Neural cell (in vitro differentiated cells): Measurements from ENCODE around the gene LPGAT1. TPM values are rescaled to one million over a fixed set of nuclear protein-coding genes. Genes with fewer than 3 reads are reported as not detected.

ENCODE experiments used
- H2AFZ ChIP-seq: fragments of 200-600, 300-800 bp; sonication (generic), shearing (Covaris generic); 2 replicates; pipeline ENCODE4 v1.6.0; 2014; ENCODE audit warnings: low read depth, mild to moderate bottlenecking, antibody characterized with exemption, low read length, moderate library complexity
- H3F3A ChIP-seq: fragments of 200-600 bp; shearing (Covaris generic); 2 replicates; pipeline ENCODE4 v1.6.1; 2016; ENCODE audit warnings: mild to moderate bottlenecking, moderate library complexity, mixed read lengths, antibody characterized with exemption, low read length; ENCODE audit not compliant: insufficient read depth, poor library complexity, severe bottlenecking
- H3K27ac ChIP-seq: fragments of 200-600, 300-800 bp; sonication (generic), shearing (Covaris generic); 2 replicates; pipeline ENCODE4 v1.5.1; 2014; ENCODE audit warnings: mild to moderate bottlenecking, low read length, moderate library complexity
- H3K27me3 ChIP-seq: fragments of 300-800, 200-600 bp; sonication (generic), shearing (Covaris generic); 2 replicates; pipeline ENCODE4 v1.6.0; 2014; ENCODE audit warnings: mild to moderate bottlenecking, low read depth, low read length, moderate library complexity; ENCODE audit not compliant: insufficient read depth
- H3K36me3 ChIP-seq: fragments of 300-800, 200-600 bp; sonication (generic), shearing (Covaris generic); 2 replicates; pipeline ENCODE4 v1.5.1; 2014; ENCODE audit warnings: mild to moderate bottlenecking, antibody characterized with exemption, low read length, moderate library complexity; ENCODE audit not compliant: insufficient read depth
- H3K4me2 ChIP-seq: fragments of 300-800, 200-600 bp; sonication (generic), shearing (Covaris generic); 2 replicates; pipeline ENCODE4 v1.6.0; 2014; ENCODE audit warnings: mild to moderate bottlenecking, low read length
- H3K4me3 ChIP-seq: fragments of 300-800, 200-600 bp; sonication (generic), shearing (Covaris generic); 2 replicates; pipeline ENCODE4 v1.5.1; 2014; ENCODE audit warnings: mild to moderate bottlenecking, low read length, moderate library complexity
- H3K79me2 ChIP-seq: fragments of 200-600 bp; shearing (Covaris generic); replicated peaks from 2 replicates; pipeline ENCODE4 v1.6.0; 2014; ENCODE audit warnings: mild to moderate bottlenecking, low read length, moderate library complexity; ENCODE audit not compliant: insufficient read depth
- H3K9ac ChIP-seq: fragments of 300-800, 200-600 bp; sonication (generic), shearing (Covaris generic); 2 replicates; pipeline ENCODE4 v1.6.1; 2016; ENCODE audit warnings: mild to moderate bottlenecking, low read length, mixed read lengths
- H3K9me2 ChIP-seq: fragments of 200-600 bp; shearing (Covaris generic); 2 replicates; pipeline ENCODE4 v1.6.1; 2016; ENCODE audit warnings: mild to moderate bottlenecking, low read length, mixed read lengths; ENCODE audit not compliant: insufficient read depth
- H3K9me3 ChIP-seq: fragments of 200-600, 300-800 bp; sonication (generic), shearing (Covaris generic); 2 replicates; pipeline ENCODE4 v1.6.1; 2016; ENCODE audit warnings: mild to moderate bottlenecking, mixed run types, low read length, moderate library complexity, mixed read lengths
- H4K20me1 ChIP-seq: fragments of 200-600 bp; shearing (Covaris generic); 2 replicates; pipeline ENCODE4 v1.6.1; 2016; ENCODE audit warnings: mild to moderate bottlenecking, mixed run types; ENCODE audit not compliant: insufficient read depth
- CTCF ChIP-seq: fragments of 450-650 bp; IDR thresholded peaks from 2 replicates; pipeline ENCODE4 v1.5.1; 2014; ENCODE audit warnings: antibody characterized with exemption, mild to moderate bottlenecking, moderate library complexity; ENCODE audit not compliant: poor library complexity, severe bottlenecking
- EP300 ChIP-seq: fragments of 450-650 bp; conservative IDR thresholded peaks from 2 replicates; pipeline ENCODE4 v1.6.1; 2014; ENCODE audit warnings: antibody characterized with exemption, mild to moderate bottlenecking, moderate library complexity; ENCODE audit not compliant: poor library complexity, severe bottlenecking
- EZH2 ChIP-seq: fragments of 200-600, 300-800 bp; shearing (Covaris generic), sonication (generic); IDR thresholded peaks from 2 replicates; pipeline ENCODE4 v1.6.1; 2014; ENCODE audit warnings: antibody characterized with exemption, low read length, borderline replicate concordance, mild to moderate bottlenecking; ENCODE audit not compliant: insufficient read depth, poor library complexity, severe bottlenecking
- MXI1 ChIP-seq: fragments of 450-650 bp; conservative IDR thresholded peaks from 2 replicates; pipeline ENCODE4 v1.6.1; 2014; ENCODE audit warnings: antibody characterized with exemption, mild to moderate bottlenecking; ENCODE audit not compliant: poor library complexity, severe bottlenecking
- POLR2AphosphoS5 ChIP-seq: IDR thresholded peaks from 2 replicates; pipeline ENCODE4 v1.6.1; 2012
- RAD21 ChIP-seq: fragments of 450-650 bp; conservative IDR thresholded peaks from 2 replicates; pipeline ENCODE4 v1.6.1; 2014; ENCODE audit warnings: antibody characterized with exemption, mild to moderate bottlenecking, moderate library complexity
- REST ChIP-seq: IDR thresholded peaks from 2 replicates; pipeline ENCODE4 v1.6.1; 2012; ENCODE audit warnings: borderline replicate concordance
- SMC3 ChIP-seq: fragments of 450-650 bp; conservative IDR thresholded peaks from 2 replicates; pipeline ENCODE4 v1.6.1; 2014; ENCODE audit warnings: antibody characterized with exemption, mild to moderate bottlenecking, moderate library complexity; ENCODE audit not compliant: poor library complexity
- TAF1 ChIP-seq: IDR thresholded peaks from 2 replicates; pipeline ENCODE4 v1.6.1; 2012; ENCODE audit warnings: low read depth
- polyA plus RNA-seq: library from polyadenylated mRNA; depleted of rRNA; stranded (reverse); fragments of >200 nt; gene quantifications from 2 replicates; pipeline ENCODE4 v1.2.3, GENCODE V29; 2014

The LPGAT1 gene
- polyA plus RNA-seq, 1 donor from 2014 or later = 53.1 TPM

DNA sequence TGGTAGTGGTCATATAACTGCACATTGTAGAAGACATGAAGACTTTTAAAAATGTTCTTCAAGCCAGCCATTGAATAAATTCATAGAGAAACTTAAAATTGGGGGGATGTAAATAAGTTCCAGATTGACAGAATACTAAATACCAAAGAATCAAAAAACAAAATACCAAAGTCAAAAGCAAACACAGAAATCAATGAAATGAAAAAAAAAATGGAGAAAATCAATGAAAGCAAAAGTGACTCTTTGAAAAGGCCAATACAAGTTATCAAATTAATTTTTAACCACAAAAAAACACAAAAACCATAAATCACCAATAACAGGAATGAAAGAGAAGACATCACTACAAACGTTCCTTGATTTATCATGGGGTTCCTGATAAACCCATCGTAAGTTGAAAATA lies 25.6 kb downstream of the LPGAT1 start:
- no peak overlapping the region for H3K27ac ChIP-seq
- H3K27me3 ChIP-seq = no peaks in the 10 kb centered on the region

GRCh38 chr1:211800925-211801607 lies 29.5 kb downstream of the LPGAT1 start:
- Histone ChIP-seq H2AFZ (no peak overlapping the region), H3K27me3 (no peaks in the 10 kb centered on the region), H3K9me2 (no peaks in the 10 kb centered on the region), H3K4me3 (no peak overlapping the region), H3K79me2 (peaks cover 10% of the 10 kb centered on the region), H3F3A (no peaks in the 10 kb centered on the region), H3K36me3 (peaks cover 8% of the 10 kb centered on the region), H3K9ac (no peak overlapping the region), H4K20me1 (no peaks in the 10 kb centered on the region), H3K9me3 (no peaks in the 10 kb centered on the region), H3K4me2 (no peak overlapping the region), H3K27ac (no peak overlapping the region)
- no peak for TF ChIP-seq MXI1
- no peak for TF ChIP-seq EP300
- TF ChIP-seq SMC3 = no peak
- no peak for TF ChIP-seq TAF1
- no peak for TF ChIP-seq EZH2
- TF ChIP-seq RAD21 = no peak

More for the DNA sequence above, 25.6 kb downstream of the LPGAT1 start:
- Histone ChIP-seq H3K4me3 (no peak overlapping the region), H3K9me2 (no peaks in the 10 kb centered on the region), H3F3A (no peaks in the 10 kb centered on the region), H3K79me2 (peaks cover 10% of the 10 kb centered on the region), H3K9ac (no peak overlapping the region), H3K4me2 (no peak overlapping the region), H3K9me3 (peaks cover 4% of the 10 kb centered on the region), H4K20me1 (no peaks in the 10 kb centered on the region), H2AFZ (no peak overlapping the region), H3K36me3 (peaks cover 5% of the 10 kb centered on the region)
- no peak for TF ChIP-seq MXI1
- TF ChIP-seq EP300 = no peak
- no peak for TF ChIP-seq SMC3
- no peak for TF ChIP-seq EZH2
- no peak for TF ChIP-seq REST
- TF ChIP-seq TAF1 = no peak
- TF ChIP-seq RAD21 = no peak
- no peak for TF ChIP-seq CTCF
- TF ChIP-seq POLR2AphosphoS5 = no peak

DNA sequence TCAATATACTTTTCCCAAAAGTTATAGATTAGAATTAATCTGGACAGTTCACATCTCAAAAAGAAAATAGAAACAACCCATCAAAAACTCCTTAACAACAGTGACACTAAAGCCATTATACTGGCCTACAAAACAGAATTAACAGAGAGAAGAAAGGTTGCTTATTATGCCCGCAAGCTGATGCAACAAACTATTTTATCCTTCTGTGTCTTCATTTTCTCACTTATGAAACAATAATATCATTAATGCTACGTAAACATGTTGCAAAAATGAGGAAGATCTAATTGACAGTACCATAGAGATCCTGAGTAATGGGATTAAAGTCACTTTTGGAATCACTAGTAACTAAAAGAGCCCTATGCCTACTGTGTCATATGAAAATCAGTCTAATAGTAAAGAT lies 32.6 kb downstream of the LPGAT1 start:
- H3K27me3 ChIP-seq = no peaks in the 10 kb centered on the region
- no peaks in the 10 kb centered on the region for H3F3A ChIP-seq
- H3K9ac ChIP-seq = no peak overlapping the region
- H3K4me3 ChIP-seq = no peak overlapping the region
- H3K36me3 ChIP-seq = peaks cover 8% of the 10 kb centered on the region
- H3K9me2 ChIP-seq = no peaks in the 10 kb centered on the region
- H3K79me2 ChIP-seq = peaks cover 6% of the 10 kb centered on the region
- no peak overlapping the region for H3K27ac ChIP-seq
- no peaks in the 10 kb centered on the region for H4K20me1 ChIP-seq
- H2AFZ ChIP-seq = no peak overlapping the region
- no peak for TF ChIP-seq EP300
- TF ChIP-seq POLR2AphosphoS5 = no peak
- no peak for TF ChIP-seq SMC3
- no peak for TF ChIP-seq EZH2
- TF ChIP-seq CTCF = no peak
- H3K9me3 ChIP-seq = no peaks in the 10 kb centered on the region
- H3K4me2 ChIP-seq = no peak overlapping the region
